AG04450 (cell line): ENCODE results near the gene CDK17. TPM values are rescaled to one million over a fixed set of nuclear protein-coding genes. Genes with fewer than 3 reads are reported as not detected.

Source experiments
- CTCF ChIA-PET: fragments of 300-600, 350-600 bp; formaldehyde crosslinking; extraction: SDS; loops from one replicate; lab custom pipeline; 2022; ENCODE audit warnings: antibody characterized with exemption, inconsistent platforms; lab: Charles Lee
- POLR2A ChIA-PET: fragments of 350-600 bp; formaldehyde crosslinking; extraction: SDS; loops from one replicate; lab custom pipeline; 2021; ENCODE audit warnings: antibody characterized with exemption, inconsistent platforms; lab: Yijun Ruan, JAX
- DNase-seq: peaks from one replicate; pipeline ENCODE4 v3.0.0-alpha.2; 2011; ENCODE audit warnings: low read depth, low spot score
- H3K27ac ChIP-seq: one replicate; pipeline ENCODE4 v1.5.1; 2012; ENCODE audit warnings: low read depth, low read length, control low read depth
- H3K27me3 ChIP-seq: one replicate; pipeline ENCODE4 v1.6.0; 2012; ENCODE audit warnings: low read length; ENCODE audit not compliant: control insufficient read depth, insufficient read depth
- H3K4me3 ChIP-seq: 2 replicates; pipeline ENCODE4 v1.5.1; 2011; ENCODE audit warnings: mild to moderate bottlenecking, low read depth, low read length, control low read depth
- H3K9me3 ChIP-seq: 2 replicates; pipeline ENCODE4 v1.5.1; 2012; ENCODE audit warnings: low read length; ENCODE audit not compliant: control insufficient read depth, insufficient read depth
- CTCF ChIP-seq: IDR thresholded peaks from 2 replicates; pipeline ENCODE4 v1.5.1; 2011; ENCODE audit warnings: low read depth, low read length, control low read depth, inconsistent platforms
- polyA plus RNA-seq: library from polyadenylated mRNA; depleted of rRNA; stranded (reverse); fragments of >200 nt; gene quantifications from 2 replicates; pipeline ENCODE4 v1.2.3, GENCODE V29; 2011

CDK17 gene
- polyA plus RNA-seq, 1 experiment: 67.8 TPM

GRCh38 chr12:96241846-96242256 lies 158.4 kb downstream of the CDK17 start:
- Histone ChIP-seq H3K27ac (no peak overlapping the region), H3K4me3 (no peak overlapping the region), H3K27me3 (no peaks in the 10 kb centered on the region), H3K9me3 (no peaks in the 10 kb centered on the region; the same call in 1 of the 2 replicates)
- no peak for TF ChIP-seq CTCF
- POLR2A ChIA-PET: no interaction called here
- CTCF ChIA-PET: interaction anchor here (0.7 to 1.2 kb wide), 2 partner anchors 27 to 248 kb away, joined by 3 to 4 read pairs; partner anchors contain the start of gene CFAP54
- no peak for DNase-seq

DNA sequence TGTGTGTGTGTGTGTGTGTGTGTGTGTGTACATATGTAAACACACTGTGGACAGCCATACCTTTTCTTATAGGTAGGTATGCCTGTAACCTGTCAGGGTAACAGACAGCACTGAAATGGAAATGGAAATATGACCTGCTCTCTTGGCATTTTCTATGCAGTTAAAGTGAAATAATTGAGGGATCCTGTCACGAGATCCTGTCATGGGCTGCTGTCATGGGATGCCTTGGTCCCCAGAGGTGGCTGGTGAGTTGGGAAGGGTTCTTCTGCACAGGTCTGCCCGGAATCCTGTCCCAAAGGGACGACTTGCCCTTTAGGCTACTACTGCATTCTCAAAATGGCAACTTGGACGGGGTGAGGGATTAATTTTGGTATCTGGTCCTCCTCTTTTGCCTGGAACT lies 158.8 kb downstream of the CDK17 start:
- Histone ChIP-seq H3K27ac (no peak overlapping the region), H3K4me3 (no peak overlapping the region), H3K9me3 (no peaks in the 10 kb centered on the region), H3K27me3 (no peaks in the 10 kb centered on the region)
- POLR2A ChIA-PET: interaction anchor here (0.8 kb wide), 1 partner anchor 156 kb away, joined by 3 read pairs; no protein-coding TSS in a partner anchor
- no peak for DNase-seq
- no peak for TF ChIP-seq CTCF
- CTCF ChIA-PET: no interaction called here

- H3K9me3 ChIP-seq: no peaks in the 10 kb centered on the region
- CTCF ChIA-PET: interaction anchor here (0.5 to 1.1 kb wide), 2 partner anchors 179 to 546 kb away, joined by 3 read pairs; no protein-coding TSS in a partner anchor
- H3K27ac ChIP-seq: no peak overlapping the region
- H3K27me3 ChIP-seq: no peaks in the 10 kb centered on the region
- DNase-seq: no peak
- no peak for TF ChIP-seq CTCF
- POLR2A ChIA-PET: interaction anchor here (0.8 to 1.5 kb wide), 2 partner anchors 17 to 156 kb away, joined by 3 read pairs; no protein-coding TSS in a partner anchor
- H3K4me3 ChIP-seq: no peak overlapping the region
Observed at GRCh38 chr12:96240656-96241055, 159.6 kb downstream of the CDK17 start.

- ChIA-PET CTCF (interaction anchor here (0.5 to 3.1 kb wide), 4 partner anchors 25 to 545 kb away, joined by 3 to 19 read pairs (median 3); no protein-coding TSS in a partner anchor), POLR2A (interaction anchor here (1.1 to 1.5 kb wide), 2 partner anchors 13 to 18 kb away, joined by 3 read pairs; no protein-coding TSS in a partner anchor)
- TF ChIP-seq CTCF: no peak
- H3K4me3 ChIP-seq: no peak overlapping the region
- H3K9me3 ChIP-seq: no peaks in the 10 kb centered on the region
- H3K27me3 ChIP-seq: no peaks in the 10 kb centered on the region
- DNase-seq: no peak
- H3K27ac ChIP-seq: peak overlapping the region; percentile 49
Observed at GRCh38 chr12:96239711-96240635, 160.3 kb downstream of the CDK17 start.
